Measurements from ENCODE around the gene SH2D1B.
"Not testable (repeated sequence)": the region's sequence is repeated elsewhere in the genome, so short reads cannot be mapped to it uniquely, and the experiment has no call there.

The SH2D1B gene

DNA sequence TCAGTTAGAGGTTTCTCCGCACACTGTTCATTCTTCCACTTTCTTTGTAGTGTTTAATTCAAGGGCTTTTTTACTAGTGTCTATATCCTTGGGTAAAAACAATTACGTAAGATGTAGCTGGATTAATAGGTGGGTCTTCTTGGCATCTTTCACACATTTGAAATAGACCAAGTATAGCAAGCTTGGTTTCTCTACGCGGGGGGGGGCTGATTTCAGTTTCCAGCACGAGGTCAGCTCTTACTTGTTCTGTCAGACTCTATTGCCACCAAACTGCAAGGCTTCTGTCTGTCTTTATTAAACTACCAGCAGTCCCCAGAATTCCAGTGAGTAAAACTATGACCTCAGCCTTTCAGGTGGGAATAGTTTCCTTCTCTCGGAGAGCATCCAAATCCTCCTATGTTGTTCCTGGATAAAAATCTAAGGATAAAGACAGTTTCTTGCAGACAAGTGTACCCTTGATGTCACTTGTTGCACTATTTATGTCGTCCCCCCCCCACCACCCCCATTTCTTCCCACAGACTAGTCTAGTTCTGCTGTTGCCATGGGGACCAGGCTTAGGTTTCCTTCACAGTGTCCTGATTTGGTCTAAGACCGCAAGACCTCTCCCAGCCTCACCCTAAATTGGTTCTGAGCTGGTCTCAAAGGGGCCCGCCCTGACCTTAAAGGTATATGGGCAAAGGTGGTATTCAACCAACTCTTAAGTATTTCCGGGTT lies 52.3 kb downstream of the SH2D1B start:
- no peak for DNase-seq

DNA sequence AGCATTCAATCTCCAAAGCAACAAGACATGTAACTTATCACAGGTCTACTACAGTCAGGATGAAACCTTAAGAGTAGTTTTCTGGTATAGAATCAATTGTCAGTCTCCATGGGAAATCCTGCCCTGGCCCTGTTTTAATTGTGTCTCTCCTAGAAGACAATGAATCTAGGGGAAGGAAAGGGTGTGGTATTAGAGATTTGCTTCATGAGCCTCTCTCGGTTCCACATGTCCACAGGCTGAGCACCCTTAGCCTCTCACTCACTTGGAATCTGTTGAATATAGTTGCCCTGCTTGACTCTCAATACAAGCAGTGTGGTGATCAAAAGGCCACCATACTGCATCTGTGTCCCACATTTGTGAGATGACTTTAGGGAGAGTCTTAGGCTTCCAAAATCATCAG lies 53.0 kb downstream of the SH2D1B start:
- DNase-seq, result no peak

DNA sequence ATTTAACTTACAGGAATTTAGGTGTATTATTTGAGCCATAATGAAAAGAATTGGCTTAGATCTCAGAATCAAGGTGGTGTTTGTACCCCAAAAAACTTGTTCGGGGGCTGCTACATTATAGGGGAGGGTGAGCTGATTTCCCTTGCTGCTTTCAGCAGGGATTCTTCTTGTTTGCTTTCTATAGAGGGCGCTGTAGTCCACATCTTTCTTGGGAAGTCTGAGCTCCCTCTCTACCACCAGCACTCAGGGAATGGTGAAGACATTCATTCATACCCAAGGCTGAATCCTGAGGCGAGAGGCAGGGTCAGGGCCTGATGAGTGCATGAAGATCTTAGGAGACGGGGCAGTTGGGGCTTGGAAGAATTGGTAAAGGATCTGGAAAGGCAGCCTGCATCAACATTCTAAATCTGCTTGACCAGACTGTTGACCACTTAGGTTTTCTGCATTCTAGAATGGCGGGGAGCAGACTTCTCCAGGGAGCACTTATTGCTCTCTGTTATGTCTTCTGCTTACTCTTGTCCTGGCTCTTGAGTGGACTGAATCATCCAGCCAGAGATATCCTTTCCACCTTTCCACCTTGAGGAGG lies 54.2 kb downstream of the SH2D1B start:
- DNase-seq, result peak; percentile 39 to 57

DNA sequence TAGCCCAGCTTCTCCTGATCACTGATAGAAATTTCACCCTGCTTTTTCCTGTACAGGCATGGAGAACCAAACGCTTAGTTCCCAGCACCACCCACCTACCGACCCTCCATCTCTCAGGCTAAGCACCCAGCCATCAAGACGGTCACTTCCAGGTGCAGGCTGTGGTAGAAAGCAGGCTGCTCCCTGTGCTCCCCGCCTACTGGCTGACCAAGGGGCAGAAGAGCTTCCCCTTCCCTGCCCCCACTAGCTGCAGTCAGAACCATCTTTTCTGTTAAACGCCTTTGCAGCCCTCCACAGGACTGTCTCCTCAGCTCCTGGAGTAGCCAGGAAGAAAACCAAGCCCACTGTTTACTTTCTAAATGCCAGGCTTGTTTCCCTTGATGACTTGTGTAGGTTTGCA lies 58.2 kb downstream of the SH2D1B start:
- DNase-seq, result no peak

DNA sequence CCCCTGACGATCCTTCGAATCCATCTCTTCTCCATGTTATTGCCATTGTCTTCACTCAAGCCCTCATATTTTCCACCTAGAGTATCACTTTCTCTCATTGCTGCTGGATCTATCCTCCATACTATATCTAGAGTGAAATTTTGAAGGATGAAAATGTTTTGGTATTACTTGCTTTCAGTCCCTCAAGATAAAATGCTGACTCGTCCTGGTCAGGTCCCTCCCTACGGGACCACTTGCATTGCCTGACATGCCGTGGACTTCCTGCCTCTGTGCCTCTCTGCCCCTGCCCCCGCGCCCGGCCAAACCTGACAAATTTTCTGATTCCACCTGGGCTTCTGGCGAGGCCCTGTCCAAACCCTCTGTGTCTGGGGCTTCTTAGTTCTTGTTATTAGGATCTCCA lies 58.9 kb downstream of the SH2D1B start:
- DNase-seq, result no peak

DNA sequence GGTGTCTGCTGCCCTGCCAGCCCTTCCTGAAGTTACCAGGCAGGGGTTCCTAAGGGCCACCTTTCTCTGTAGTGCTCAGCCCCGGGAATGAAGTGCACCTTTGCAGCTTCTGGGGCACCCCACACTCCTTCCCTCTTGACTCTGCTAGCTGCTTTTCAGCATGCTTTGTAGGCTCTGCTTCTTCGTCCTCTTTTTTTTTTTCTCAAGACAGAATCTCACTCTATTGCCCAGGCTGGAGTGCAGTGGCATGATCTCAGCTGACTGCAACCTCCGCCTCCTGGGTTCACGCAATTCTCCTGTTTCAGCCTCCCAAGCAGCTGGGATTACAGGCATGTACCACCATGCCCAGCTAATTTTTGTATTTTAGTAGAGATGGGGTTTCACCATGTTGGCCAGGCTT lies 60.1 kb downstream of the SH2D1B start:
- DNase-seq, result not testable (repeated sequence)

DNA sequence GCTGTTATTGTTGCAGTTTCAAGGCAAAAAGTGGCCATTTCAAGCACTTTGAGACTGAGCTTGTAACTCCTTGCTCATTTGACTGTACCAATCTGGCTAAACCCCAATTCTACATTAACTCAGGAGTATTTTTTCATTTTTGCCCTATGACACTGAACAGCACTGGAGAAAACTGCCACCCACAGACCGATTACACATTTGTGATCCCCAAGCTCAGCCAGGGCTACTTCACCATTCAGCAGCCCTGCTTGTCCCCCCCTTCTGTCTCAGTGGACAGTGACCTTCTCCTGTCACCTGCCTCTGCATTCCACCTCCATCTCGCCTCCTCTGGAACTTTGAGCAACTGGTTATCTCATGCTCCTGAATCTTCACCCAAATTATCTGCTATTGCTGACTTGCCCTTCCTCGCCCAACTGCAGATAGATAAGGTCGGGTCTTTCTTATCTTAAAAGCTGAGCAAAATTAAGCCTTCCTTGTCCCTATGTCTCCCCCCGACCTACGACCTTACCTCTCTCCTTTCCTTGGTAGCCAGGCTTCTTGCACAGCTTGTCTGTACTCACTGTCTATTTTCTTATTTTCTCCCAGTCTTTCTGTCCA lies 60.6 kb downstream of the SH2D1B start:
- no peak for DNase-seq

DNA sequence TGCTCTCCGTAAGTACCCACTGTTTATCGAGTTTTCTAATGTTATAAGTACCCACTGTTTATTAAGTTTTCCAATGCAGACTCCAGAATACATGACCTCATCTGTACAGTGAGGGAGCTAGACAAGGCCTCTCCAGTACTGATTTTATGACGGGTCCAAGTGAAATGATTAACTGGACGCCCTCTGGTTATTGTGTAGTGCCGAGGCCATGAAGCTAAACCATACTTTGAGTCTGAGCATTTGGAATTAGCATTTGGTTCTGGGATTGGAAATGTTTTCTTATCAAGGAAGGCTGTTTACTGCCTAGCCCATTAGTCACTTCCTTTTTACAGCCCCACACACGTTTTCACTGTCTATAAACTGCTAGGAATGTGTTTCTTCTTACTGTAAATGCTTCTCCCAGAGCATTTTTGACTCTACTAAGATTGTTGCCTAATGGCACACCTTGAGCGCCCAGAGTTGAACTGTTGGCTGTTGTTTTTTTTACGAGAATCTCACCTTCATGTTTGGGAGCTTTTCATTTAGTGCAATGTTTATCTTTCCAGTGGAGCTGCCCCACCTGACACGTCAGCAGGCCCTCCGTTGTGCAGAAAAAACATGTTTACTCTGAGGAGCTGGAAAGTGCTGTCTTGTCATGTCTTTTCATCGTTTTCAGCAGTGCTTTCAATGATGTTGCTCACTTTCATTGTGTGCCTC lies 62.2 kb downstream of the SH2D1B start:
- no peak for DNase-seq

DNA sequence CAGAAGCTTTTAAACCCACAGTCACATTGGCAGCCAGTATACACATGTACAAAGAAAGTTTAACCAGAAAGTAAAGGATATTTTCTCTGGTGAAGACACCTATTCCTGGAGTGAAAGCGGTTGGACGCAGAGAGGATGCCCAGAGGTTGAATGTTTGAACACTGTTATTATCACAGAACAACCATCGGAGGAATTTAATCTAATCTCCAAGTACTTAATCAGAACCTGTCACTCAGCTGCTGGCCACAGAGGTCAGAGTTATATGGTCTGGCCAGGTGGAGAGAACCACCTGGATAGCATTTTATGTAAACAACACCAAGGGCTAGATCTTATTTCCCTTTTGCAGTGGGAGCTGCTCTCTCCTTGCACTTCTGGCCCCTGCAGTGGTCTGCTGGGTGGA lies 64.7 kb downstream of the SH2D1B start:
- no peak for DNase-seq

Measured in Kasumi-1 (cell line).